ENCODE data around the gene MED8. TPM values are rescaled to one million over a fixed set of nuclear protein-coding genes. Genes with fewer than 3 reads are reported as not detected.
A peak's percentile ranks its signal among the peaks of the same experiment; 100 is the strongest.

Gene MED8
- total and polyA plus RNA-seq, 4 experiments from 2014 or later = 34.0 to 42.3 (median 35.8) TPM

GRCh38 chr1:43427524-43427923, 37.9 kb upstream of the MED8 start:
- DNase-seq = no peak
- no peaks in the 10 kb centered on the region for H3K9me3 Mint-ChIP-seq
- Histone ChIP-seq H3K36me3 (ENCODE audit: insufficient read depth, low read length) (peaks cover 80% of the 10 kb centered on the region), H3K4me1 (ENCODE audit: insufficient read depth, low read length) (no peaks in the 10 kb centered on the region), H3K27ac (ENCODE audit: low read depth, low read length) (no peak overlapping the region), H3K9me3 (ENCODE audit: control insufficient read depth in 1 of 2, low read length in 2 of 2) (no peaks in the 10 kb centered on the region), H3K27me3 (ENCODE audit: insufficient read depth, low read length) (no peaks in the 10 kb centered on the region), H3K4me3 (ENCODE audit: low read length in 2 of 2) (no peak overlapping the region)
- ChIA-PET POLR2A (ENCODE audit: partially characterized antibody) (interaction anchor here (1.1 kb wide), 1 partner anchor 15 kb away, joined by 3 read pairs; no protein-coding TSS in a partner anchor), CTCF (ENCODE audit: partially characterized antibody) (interaction anchor here (2.5 kb wide), 1 partner anchor 13 kb away, joined by 7 read pairs; no protein-coding TSS in a partner anchor)
- intact Hi-C loops (cut with micrococcal nuclease) = no loop called here
- peaks cover 68 to 95% of the 10 kb centered on the region in 2 donors for H3K36me3 Mint-ChIP-seq
- no peak overlapping the region for H3K4me3 Mint-ChIP-seq
- no peaks in the 10 kb centered on the region for H3K27me3 Mint-ChIP-seq
- H3K27ac Mint-ChIP-seq = no peak overlapping the region
- peaks cover 0 to 6% (median 0%) of the 10 kb centered on the region in 4 donors for H3K4me1 Mint-ChIP-seq

GRCh38 chr1:43426221-43426620, 36.6 kb upstream of the MED8 start:
- CTCF ChIA-PET (ENCODE audit: partially characterized antibody) = interaction anchor here (2.5 kb wide), 2 partner anchors 12 to 199 kb away, joined by 7 to 8 read pairs; no protein-coding TSS in a partner anchor

GRCh38 chr1:43425045-43425444, 35.4 kb upstream of the MED8 start:
- H3K9me3 ChIP-seq (ENCODE audit: control insufficient read depth in 1 of 2, low read length in 2 of 2) = no peaks in the 10 kb centered on the region
- peaks cover 76% of the 10 kb centered on the region for H3K36me3 ChIP-seq (ENCODE audit: insufficient read depth, low read length)
- H3K36me3 Mint-ChIP-seq = peaks cover 62 to 93% of the 10 kb centered on the region in 2 donors
- H3K27me3 Mint-ChIP-seq = no peaks in the 10 kb centered on the region
- H3K27ac Mint-ChIP-seq = peak overlapping the region in 1 of 7 donors; percentile 61
- intact Hi-C loops (cut with micrococcal nuclease) = no loop called here
- H3K9me3 Mint-ChIP-seq = no peaks in the 10 kb centered on the region
- no peak overlapping the region for H3K27ac ChIP-seq (ENCODE audit: low read depth, low read length)
- ChIA-PET CTCF (ENCODE audit: partially characterized antibody) (interaction anchor here (1.5 to 2.5 kb wide), 2 partner anchors 11 to 198 kb away, joined by 4 to 8 read pairs; no protein-coding TSS in a partner anchor), POLR2A (ENCODE audit: partially characterized antibody) (interaction anchor here (0.9 kb wide), 1 partner anchor 10 kb away, joined by 3 read pairs; no protein-coding TSS in a partner anchor)
- H3K4me1 Mint-ChIP-seq = peaks cover 0 to 6% (median 0%) of the 10 kb centered on the region in 4 donors
- no peak overlapping the region for H3K4me3 Mint-ChIP-seq
- H3K27me3 ChIP-seq (ENCODE audit: insufficient read depth, low read length) = no peaks in the 10 kb centered on the region
- no peaks in the 10 kb centered on the region for H3K4me1 ChIP-seq (ENCODE audit: insufficient read depth, low read length)
- H3K4me3 ChIP-seq (ENCODE audit: low read length in 2 of 2) = no peak overlapping the region
- no peak for DNase-seq

More at GRCh38 chr1:43426221-43426620, 36.6 kb upstream of the MED8 start:
- Histone ChIP-seq H3K9me3 (ENCODE audit: control insufficient read depth in 1 of 2, low read length in 2 of 2) (no peaks in the 10 kb centered on the region), H3K36me3 (ENCODE audit: insufficient read depth, low read length) (peaks cover 76% of the 10 kb centered on the region), H3K4me1 (ENCODE audit: insufficient read depth, low read length) (no peaks in the 10 kb centered on the region), H3K27me3 (ENCODE audit: insufficient read depth, low read length) (no peaks in the 10 kb centered on the region), H3K27ac (ENCODE audit: low read depth, low read length) (no peak overlapping the region), H3K4me3 (ENCODE audit: low read length in 2 of 2) (no peak overlapping the region)
- Mint-ChIP-seq H3K4me1 (peaks cover 0 to 6% (median 0%) of the 10 kb centered on the region in 4 donors), H3K4me3 (no peak overlapping the region), H3K27ac (peak overlapping the region in 1 of 7 donors; percentile 47), H3K9me3 (no peaks in the 10 kb centered on the region), H3K27me3 (no peaks in the 10 kb centered on the region), H3K36me3 (peaks cover 65 to 93% of the 10 kb centered on the region in 2 donors)
- DNase-seq = no peak
- intact Hi-C loops (cut with micrococcal nuclease) = no loop called here
- POLR2A ChIA-PET (ENCODE audit: partially characterized antibody) = no interaction called here

DNA sequence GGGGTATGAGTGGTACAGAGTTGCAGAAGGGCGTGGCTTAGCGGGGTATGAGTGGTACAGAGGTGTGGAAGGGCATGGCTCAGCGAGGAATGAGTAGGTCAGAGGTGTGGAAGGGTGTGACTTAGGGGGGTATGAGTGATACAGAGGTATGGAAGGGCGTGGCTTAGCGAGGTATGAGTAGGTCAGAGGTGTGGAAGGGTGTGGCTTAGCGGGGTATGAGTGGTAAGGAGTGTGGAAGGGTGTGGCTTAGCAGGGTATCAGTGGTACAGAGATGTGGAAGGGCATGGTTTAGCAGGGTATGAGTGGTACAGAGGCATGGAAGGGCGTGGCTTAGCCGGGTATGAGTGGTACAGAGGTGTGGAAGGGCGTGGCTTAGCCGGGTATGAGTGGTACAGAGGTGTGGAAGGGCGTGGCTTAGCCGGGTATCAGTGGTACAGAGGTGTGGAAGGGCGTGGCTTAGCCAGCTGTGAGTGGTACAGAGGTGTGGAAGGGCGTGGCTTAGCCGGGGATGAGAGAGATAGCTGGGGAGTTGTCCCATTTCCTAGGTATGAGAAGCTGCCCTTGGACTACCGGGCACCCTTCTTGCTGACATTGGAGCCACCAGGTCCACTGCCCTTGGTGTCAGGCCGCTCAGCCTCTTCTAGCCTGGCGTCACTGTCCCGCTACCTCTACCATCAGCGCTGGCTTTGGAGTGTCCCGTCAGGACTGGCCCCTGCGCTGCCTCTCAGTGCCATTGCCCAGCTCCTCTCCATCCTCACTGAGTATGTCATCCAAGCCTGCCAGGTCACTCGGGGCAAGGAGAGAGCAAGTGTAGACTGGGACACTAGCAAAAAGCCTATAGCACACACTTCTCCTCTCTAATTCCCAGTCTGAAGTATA, 34.3 kb upstream of the MED8 start:
- peaks cover 82% of the 10 kb centered on the region for H3K36me3 ChIP-seq (ENCODE audit: insufficient read depth, low read length)
- no peaks in the 10 kb centered on the region for H3K9me3 ChIP-seq (ENCODE audit: control insufficient read depth in 1 of 2, low read length in 2 of 2)
- H3K9me3 Mint-ChIP-seq = no peaks in the 10 kb centered on the region
- H3K36me3 Mint-ChIP-seq = peaks cover 61 to 92% of the 10 kb centered on the region in 2 donors
- POLR2A ChIA-PET (ENCODE audit: partially characterized antibody) = no interaction called here
- no peaks in the 10 kb centered on the region for H3K4me1 ChIP-seq (ENCODE audit: insufficient read depth, low read length)
- H3K27me3 ChIP-seq (ENCODE audit: insufficient read depth, low read length) = no peaks in the 10 kb centered on the region
- H3K27ac Mint-ChIP-seq = peak overlapping the region in 4 of 7 donors; percentile 15 to 48 (median 43)
- H3K4me3 ChIP-seq (ENCODE audit: low read length in 2 of 2) = no peak overlapping the region
- CTCF ChIA-PET (ENCODE audit: partially characterized antibody) = interaction anchor here (1.5 to 2.5 kb wide), 2 partner anchors 10 to 197 kb away, joined by 4 to 8 read pairs; no protein-coding TSS in a partner anchor
- DNase-seq = no peak
- peaks cover 0 to 6% (median 0%) of the 10 kb centered on the region in 4 donors for H3K4me1 Mint-ChIP-seq
- H3K27me3 Mint-ChIP-seq = no peaks in the 10 kb centered on the region
- intact Hi-C loops (cut with micrococcal nuclease) = no loop called here
- no peak overlapping the region for H3K27ac ChIP-seq (ENCODE audit: low read depth, low read length)
- no peak overlapping the region for H3K4me3 Mint-ChIP-seq

- peak overlapping the region in 3 of 7 donors; percentile 15 to 48 (median 47) for H3K27ac Mint-ChIP-seq
- no peak overlapping the region for H3K27ac ChIP-seq (ENCODE audit: low read depth, low read length)
- no peaks in the 10 kb centered on the region for H3K27me3 ChIP-seq (ENCODE audit: insufficient read depth, low read length)
- no peaks in the 10 kb centered on the region for H3K4me1 ChIP-seq (ENCODE audit: insufficient read depth, low read length)
- intact Hi-C loops (cut with micrococcal nuclease) = no loop called here
- peaks cover 83% of the 10 kb centered on the region for H3K36me3 ChIP-seq (ENCODE audit: insufficient read depth, low read length)
- DNase-seq = no peak
- peaks cover 56 to 84% of the 10 kb centered on the region in 2 donors for H3K36me3 Mint-ChIP-seq
- no peaks in the 10 kb centered on the region for H3K9me3 ChIP-seq (ENCODE audit: control insufficient read depth in 1 of 2, low read length in 2 of 2)
- peaks cover 0 to 6% (median 0%) of the 10 kb centered on the region in 4 donors for H3K4me1 Mint-ChIP-seq
- no peaks in the 10 kb centered on the region for H3K27me3 Mint-ChIP-seq
- POLR2A ChIA-PET (ENCODE audit: partially characterized antibody) = no interaction called here
- no peak overlapping the region for H3K4me3 Mint-ChIP-seq
- H3K4me3 ChIP-seq (ENCODE audit: low read length in 2 of 2) = no peak overlapping the region
- H3K9me3 Mint-ChIP-seq = no peaks in the 10 kb centered on the region
- CTCF ChIA-PET (ENCODE audit: partially characterized antibody) = no interaction called here
Observed at GRCh38 chr1:43422995-43423671, 33.5 kb upstream of the MED8 start.

DNA sequence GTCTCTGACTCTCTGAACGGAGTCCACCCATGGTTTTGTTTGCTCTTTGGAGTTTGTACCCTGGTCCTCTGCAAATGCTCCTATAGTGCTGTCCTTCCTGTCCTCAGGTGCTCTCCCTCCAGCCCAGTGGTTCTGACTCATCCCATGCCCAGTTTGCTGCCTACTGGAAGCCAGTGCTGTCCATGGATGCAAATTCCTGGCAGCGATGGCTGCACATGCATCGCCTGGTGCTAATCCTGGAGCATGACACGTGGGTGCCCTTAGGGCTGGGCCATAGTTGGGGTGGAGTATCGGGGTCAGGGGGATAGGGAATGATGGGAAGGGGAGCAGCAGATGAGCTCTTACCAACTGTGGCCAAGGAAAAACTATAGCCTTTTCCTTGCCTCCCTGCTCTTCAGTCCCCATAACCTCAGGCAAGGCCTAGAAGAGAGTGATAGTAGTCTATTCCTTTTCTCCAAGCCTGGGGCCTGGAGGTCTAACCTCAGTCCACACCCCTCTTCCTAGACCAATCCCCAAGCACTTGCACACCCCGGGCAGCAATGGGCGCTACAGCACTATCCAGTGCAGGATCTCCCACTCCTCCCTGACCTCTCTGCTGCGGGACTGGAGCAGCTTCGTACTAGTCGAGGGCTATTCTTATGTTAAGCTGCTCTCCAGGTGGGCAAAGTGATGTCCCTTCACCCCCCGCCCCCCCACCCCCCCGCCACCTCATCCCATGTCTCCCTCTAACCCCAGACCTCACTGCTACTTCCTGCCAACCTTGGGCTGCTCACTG, 32.6 kb upstream of the MED8 start:
- Histone ChIP-seq H3K9me3 (ENCODE audit: control insufficient read depth in 1 of 2, low read length in 2 of 2) (no peaks in the 10 kb centered on the region), H3K27ac (ENCODE audit: low read depth, low read length) (no peak overlapping the region), H3K36me3 (ENCODE audit: insufficient read depth, low read length) (peaks cover 81% of the 10 kb centered on the region), H3K27me3 (ENCODE audit: insufficient read depth, low read length) (no peaks in the 10 kb centered on the region), H3K4me3 (ENCODE audit: low read length in 2 of 2) (no peak overlapping the region), H3K4me1 (ENCODE audit: insufficient read depth, low read length) (no peaks in the 10 kb centered on the region)
- Mint-ChIP-seq H3K4me1 (peaks cover 0 to 6% (median 0%) of the 10 kb centered on the region in 4 donors), H3K27ac (peak overlapping the region in 2 of 7 donors; percentile 25 to 65), H3K4me3 (no peak overlapping the region), H3K27me3 (no peaks in the 10 kb centered on the region), H3K9me3 (no peaks in the 10 kb centered on the region), H3K36me3 (peaks cover 50 to 75% of the 10 kb centered on the region in 2 donors)
- CTCF ChIA-PET (ENCODE audit: partially characterized antibody) = no interaction called here
- no peak for DNase-seq
- intact Hi-C loops (cut with micrococcal nuclease) = no loop called here
- POLR2A ChIA-PET (ENCODE audit: partially characterized antibody) = interaction anchor here (0.6 kb wide), 1 partner anchor 7 kb away, joined by 3 read pairs; no protein-coding TSS in a partner anchor

All from CD4-positive, alpha-beta memory T cell (primary cell).